ENCODE results near the gene TMEM244.
"Not testable (repeated sequence)": the region's sequence is repeated elsewhere in the genome, so short reads cannot be mapped to it uniquely, and the experiment has no call there.

TMEM244 gene

DNA sequence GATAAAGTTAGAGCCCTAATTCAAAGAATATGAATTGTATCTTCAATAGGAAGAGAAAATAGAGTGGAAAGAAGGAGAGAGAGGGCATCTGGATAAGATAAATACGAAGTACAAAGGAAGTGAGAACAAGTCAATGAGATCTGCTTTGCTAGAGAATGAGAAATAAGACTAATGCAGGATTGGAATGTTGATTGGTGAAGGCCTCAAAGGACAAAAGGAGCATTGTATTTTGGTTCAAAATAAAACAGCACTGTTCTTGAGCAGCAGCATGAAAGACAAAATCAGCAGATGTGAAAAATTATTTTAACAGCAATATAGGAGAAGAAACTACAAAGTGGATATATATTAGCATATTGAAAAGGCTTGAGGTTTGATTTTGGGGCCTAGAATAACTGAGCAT is 5.1 kb upstream of the TMEM244 start:
- DNase-seq, result no peak

DNA sequence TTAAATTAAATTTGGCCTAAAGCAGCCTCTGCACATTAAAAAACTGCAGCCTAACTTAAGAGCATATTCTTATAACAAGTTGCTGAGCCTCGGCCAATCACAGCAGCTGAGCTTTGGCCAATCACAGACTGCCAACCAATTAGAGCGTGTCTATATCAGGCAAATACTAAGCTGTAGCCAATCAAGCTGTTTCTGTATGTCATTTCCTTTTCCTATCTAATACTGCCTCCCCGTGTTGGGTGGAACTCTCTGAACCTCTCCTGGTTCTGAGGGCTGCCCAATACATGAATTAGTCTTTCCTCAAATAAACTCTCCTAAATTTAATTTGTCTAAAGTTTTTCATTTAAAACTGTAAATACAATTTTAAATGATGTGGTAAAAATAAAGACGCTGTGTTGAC is 3.9 kb upstream of the TMEM244 start:
- no peak for DNase-seq

DNA sequence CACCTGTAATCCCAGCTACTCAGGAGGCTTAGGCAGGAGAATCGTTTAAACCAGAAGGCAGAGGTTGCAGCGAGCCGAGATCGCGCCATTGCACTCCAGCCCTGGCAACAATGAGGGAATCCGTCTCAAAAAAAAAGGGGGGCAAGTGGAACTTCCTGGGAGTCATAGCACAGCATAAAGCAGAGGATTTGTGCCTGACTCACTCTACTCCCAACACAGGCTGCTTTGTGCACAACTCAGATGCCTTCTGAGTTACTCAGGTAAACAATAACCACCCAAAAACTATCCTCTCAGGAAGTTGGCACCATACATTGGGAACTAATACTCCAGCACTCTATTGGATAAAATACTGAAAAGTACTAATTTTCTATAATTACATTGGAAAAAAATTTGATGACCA is 2.5 kb upstream of the TMEM244 start:
- no peak for DNase-seq

DNA sequence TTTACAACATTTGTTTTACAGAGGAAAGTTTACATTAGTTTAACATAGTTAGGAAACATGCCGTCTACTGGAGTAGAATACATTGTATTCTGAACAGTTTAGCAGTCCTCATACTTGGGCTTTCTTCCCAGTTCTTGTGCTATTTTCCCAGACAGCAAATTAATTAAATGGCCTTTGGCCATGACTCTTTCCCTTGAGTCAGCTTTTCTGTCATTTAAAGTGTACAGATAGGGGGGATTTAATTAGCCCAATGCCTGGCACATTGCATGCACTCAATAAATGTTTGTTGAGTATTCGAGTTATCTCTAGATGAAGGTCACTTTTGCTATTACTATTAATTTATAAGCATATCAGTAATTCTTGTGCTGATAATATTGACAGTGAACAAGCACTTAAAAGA is 1.6 kb downstream of the TMEM244 start:
- no peak for DNase-seq

DNA sequence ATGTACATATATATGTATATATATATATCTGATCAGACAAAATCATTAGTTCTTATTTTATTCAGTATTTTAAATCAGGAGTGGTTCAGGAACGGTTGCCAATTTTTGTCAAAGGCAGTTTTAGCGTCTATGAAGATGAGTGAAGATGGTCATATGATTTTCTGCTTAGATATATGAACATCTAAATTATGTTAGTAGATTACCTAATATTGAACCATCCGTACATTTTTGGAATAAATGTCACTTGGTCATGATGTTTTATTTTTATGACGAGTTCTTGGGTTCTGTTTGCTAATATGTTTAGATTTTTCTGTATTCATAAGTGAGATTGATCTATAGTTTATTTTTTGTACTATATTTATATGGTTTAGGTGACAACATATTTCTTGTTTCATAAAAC is 3.3 kb downstream of the TMEM244 start:
- no peak for DNase-seq

DNA sequence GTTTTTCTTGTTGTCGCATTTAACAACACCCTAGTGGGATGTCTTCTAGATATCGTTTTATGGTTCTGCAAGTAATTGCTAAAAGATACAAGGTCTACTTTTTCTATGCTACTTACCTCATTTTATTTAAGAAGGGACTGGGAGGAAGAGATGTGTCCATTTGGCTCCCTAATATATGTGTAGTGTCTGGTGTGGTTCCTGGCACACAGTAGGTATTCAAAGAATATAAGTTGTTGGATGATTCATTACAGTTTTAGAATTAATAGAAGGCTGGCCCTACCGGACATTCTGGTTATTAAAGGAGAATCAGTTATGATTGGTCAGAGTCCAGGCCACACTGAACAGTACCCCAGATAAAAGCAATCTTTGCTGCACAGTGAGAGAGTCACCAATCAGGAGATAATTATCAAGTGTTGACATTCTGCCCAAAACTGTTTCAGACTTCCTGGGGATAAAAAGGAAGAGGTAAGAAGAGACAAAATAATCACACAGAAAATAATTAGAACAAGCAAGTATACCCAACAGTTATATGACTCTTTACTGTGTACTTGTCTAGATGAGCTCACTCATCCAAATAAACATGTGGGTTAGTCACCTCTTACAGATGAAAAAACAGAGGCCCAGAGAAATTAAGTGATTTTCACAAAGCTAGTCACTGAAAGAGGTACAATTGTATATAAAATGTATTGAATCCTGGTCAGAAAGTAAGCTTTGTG is 7.0 kb downstream of the TMEM244 start:
- DNase-seq, result no peak

DNA sequence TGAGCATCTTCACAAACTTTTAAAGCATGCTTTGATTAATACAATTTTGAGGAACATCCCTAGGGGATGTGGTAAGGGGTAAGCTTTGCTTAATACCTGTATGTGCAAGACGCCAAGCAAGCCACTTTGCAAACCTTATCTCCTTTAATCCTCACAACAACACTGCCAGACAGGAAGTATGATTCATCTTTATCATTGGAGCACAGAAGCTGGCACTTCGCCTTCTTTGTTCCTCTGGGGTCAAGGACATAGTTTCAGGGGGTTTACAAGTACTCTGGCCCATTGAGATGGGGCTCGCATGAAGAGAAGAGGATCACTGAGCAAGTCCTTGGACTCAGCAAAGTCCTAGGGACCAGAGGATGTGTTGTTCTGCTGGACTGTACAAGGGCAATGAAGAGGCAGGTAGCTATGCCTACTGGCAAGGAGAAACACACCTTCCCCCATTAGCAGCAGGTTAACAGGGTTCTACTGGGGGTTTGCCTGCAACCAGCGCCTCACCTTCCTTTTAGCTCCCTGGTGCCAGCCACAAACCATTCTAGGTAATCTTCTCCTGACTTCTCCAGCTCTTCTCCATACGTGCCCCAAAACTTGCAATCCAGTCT is 8.8 kb downstream of the TMEM244 start:
- no peak for DNase-seq

DNA sequence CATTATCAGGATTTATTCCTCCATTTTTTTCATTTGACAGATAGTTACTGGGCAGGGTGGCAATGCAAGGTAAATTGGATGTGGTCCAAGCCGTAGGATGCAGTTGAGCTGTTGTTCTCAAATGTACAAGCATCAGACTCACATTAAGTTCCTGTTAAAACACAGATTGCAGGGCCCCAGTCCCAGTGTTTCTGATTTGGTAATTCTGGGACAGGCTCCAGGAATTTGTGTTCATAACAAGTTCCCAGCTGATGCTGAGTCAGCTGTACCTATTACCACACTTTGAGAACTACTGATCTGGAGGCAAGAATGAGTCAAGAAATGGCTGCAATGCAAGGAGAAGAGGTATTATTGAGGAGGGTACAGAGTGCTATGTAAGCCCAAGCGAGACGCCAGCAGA is 11.7 kb downstream of the TMEM244 start:
- no peak for DNase-seq

DNA sequence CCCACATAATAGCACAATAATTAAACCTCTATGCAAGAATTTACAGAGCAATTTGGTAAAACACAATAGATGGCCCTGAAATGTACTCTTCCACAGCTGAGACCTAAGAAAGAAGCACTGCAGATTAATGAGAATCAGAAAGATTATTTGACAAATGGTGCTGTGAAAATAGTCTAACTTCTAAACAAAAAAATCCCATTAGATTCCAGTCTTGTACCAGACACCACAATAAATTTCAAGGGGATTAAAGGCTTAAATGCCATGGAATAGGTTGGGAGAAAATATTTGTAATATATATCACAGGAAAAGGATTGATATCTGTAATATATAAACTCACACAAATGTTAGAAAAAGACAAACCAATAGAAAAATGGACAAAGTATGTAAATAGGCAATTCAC is 14.4 kb downstream of the TMEM244 start:
- DNase-seq, result no peak

DNA sequence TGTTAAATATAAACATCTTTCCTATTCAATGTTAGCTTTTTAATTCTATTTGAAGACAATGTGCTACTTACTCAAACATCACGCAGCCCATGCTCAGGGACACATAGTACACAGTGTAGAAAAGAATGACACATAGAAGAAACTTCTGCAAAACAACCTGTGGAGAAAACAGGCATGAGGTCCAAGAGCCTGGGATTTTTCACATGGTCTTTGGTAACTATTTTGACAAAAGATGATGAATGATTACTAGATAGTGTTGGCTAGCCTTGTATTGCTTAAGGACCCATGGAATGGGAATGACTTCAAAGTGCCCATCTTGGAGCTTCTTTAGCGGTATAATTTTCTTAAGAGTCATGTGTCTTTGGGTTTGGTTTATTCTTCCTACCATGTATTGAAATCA is 15.4 kb downstream of the TMEM244 start:
- no peak for DNase-seq

DNA sequence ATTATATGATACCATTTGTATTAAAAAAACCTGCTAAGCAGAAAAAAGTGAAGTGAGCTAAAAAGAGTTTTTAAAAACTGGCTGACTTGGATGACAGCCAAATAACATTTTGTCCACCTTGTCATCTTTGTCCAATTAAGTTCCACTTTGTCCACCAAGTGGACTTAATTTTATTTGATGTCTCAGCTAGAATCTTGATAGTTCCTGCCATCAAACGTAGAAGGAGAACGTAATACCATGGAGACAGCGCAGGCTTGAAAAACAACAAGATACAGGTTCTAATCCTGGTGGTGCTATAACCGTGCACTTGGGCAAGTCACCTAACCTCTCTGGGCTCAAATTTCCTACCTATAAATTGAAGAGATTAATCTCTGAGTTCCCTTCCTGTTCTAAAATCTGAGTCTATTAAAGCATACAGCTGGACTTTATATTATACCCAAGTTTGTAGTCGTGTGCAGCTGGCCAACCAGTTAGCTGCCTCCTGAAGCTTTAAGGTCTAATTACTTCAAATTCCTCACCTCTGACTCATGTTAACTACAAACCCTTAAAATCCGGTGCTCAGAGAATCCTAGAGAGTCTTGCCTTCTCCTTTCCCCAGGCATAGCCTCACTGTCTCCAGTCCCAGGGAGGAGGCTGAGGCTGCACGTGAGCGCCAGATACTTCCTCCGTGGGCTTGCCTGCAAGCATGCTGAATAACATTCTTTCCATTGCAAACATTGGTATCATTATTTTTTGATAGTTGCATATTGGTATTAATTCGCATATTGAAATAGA is 16.8 kb downstream of the TMEM244 start:
- no peak for DNase-seq

DNA sequence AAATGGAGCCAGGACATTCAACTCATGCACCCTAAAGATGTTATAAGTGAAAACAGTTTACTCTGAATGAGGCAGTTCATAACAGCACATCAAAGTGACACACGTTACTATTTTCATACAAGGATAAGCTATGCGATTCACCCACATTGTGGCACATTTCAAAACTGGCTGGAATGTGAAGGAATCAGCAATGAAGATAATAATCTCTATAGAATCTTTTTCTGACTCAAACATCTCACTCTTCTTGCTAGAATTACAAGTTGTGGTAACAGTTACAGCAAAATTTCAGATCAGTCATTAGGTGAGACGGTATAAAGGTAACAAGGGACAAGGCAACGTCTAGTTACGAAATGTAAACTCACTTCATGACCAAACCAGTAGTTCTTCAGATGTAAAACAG is 17.5 kb downstream of the TMEM244 start:
- no peak for DNase-seq

DNA sequence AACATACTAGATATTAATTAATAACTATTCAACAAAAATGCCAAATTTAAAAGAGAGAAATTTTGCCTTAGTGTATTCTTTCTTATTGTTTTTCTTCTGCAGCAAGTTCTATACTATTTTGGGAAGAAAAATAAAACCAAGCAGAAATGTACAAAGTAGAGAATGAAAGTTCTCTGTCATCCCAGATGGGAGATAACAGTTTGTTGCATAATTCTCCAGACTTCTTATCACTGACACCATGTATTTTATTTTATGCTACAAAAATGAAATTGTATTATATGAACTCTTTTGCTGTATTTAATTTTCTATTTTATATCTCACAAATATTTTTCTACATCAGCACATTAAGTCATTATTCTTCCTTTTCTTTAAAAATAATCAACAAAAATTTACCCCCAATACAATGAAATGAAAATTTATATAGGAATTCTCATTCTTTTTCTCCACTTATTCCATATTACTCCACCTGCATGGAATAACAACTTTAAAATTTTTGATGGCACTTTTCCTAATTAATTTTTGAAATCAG is 18.2 kb downstream of the TMEM244 start:
- no peak for DNase-seq

DNA sequence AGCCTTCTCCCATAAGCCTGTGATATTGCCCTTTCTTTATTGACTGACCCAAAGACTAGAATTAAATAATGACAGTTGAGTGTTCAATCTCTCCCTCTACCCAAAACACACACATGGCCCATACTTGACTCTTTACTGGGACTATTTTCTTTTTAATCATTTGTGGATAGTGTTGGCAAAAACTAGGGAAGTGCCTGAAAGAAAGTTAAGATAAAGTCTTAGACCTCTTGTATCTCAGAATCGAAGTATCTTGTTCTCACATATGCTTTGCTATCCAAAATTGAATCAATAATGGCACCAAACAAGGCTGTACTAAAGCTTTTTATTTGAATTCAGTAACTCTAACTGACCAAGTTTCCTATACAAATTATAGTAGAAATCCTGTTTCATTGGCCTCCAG is 19.0 kb downstream of the TMEM244 start:
- DNase-seq, result no peak

DNA sequence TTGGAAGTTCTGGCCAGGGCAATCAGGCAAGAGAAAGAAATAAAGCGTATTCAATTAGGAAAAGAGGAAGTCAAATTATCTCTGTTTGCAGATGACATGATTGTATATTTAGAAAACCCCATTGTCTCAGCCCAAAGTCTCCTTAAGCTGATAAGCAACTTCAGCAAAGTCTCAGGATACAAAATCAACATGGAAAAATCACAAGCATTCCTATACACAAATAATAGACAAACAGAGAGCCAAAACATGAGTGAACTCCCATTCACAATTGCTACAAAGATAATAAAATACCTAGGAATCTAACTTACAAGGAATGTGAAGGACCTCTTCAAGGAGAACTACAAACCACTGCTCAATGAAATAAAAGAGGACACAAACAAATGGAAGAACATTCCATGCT is 21.6 kb downstream of the TMEM244 start:
- not testable (repeated sequence) for DNase-seq

DNA sequence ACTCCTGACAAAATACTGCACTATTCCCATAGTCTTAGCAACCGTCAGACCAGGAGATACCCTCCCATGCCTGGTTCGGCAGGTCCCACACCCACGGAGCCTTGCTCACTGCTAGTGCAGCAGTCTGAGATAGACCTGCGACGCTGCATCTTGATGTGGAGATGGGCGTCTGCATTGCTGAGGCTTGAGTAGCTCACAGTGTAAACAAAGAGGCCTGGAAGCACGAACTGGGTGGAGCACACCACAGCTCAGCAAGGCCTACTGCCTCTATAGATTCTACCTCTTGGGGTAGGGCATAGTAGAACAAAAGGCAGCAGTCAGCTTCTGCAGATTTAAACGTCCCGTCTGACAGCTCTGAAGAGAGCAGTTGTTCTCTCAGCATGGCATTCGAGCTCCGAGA is 25.4 kb downstream of the TMEM244 start:
- DNase-seq, result no peak

DNA sequence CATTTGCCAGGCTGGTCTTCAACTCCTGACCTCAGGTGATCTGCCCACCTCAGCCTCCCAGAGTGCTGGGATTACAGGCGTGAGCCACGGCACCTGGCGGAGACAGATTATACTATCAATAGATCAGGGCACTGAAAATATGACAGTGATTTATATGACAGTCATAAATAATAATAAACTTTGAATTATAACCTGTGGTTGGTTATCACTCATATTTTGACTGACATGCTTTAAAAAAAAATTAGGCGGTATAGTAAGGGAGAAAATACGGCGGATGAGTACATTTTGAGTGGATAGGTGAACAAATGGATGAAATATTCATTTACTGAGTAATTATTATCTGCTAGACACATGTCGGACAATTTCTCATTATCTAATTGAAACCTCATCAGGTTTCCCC is 28.8 kb downstream of the TMEM244 start:
- DNase-seq, result no peak

DNA sequence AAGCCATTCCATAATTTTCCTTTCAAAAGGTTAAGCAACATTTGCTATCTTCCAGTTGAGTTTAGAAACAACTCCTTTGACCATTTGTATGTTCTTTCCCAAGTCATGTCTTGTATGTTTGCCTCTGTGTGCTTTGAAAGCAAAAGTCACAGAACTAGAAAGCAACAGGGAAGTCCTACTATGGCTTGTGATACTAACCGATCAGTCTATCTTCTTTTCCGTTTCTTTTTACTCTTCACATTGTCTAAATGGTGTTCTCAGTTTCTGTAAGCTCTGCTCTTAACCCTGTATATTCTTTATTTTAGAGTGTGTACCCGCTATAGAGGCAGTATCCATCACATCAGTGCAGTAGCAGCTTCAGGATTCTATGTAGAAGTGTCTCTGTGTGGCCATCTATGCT is 32.9 kb downstream of the TMEM244 start:
- no peak for DNase-seq

DNA sequence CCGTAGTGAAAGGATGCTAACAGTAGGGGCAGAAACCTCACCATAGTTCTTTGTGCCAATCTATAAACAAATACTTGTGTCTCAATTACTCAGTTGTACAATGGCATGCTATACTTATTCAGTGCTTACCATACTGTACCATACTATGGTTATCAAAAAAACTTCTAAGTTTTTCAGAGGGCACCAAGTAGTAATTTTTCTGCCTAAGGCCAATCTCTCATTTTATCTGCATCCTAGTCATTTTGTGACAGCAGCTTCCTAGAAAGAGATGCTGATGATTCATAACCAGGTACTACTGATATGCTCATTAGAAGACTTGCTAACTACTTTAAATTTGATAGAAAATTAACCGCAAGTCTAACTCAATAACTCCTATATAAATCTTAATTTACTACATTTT is 42.9 kb downstream of the TMEM244 start:
- no peak for DNase-seq

DNA sequence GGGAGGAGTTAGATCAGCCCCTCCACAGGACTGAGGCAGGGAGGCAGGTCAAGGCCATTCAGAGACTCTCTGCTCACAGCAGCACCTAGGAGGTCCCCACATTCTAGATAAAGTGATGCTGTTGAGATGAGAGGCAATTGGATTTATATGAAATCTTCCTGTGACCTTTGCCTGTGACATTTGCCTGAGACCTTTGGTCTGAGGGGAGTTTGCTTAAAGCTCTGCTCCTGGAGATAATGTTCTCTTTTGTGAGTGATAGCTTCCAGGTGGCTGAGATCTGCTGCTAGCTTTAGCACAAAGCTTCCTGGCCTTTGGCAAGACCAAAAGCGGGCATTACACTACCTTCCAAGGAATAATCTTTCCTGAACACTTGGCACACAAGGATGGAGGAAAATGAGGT is 43.3 kb downstream of the TMEM244 start:
- no peak for DNase-seq

DNA sequence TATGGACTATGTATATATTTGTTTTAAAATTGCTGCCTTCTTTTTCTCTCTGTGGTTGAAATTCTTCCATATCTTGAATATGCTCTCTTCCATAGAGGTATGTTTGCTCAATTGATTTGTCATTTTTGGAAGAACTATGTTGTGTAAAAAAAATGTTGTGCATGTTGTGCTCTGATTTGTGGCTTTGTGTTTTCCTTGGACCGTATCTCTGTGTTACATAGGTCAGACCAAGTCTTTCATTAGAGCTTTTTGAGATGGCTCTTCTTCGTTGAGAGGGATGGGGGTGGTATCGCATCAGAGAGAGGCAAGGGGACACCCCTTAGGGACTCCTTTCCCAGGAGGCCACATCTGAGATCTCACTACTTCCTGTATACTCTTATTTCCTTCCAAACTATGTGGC is 43.8 kb downstream of the TMEM244 start:
- no peak for DNase-seq

DNA sequence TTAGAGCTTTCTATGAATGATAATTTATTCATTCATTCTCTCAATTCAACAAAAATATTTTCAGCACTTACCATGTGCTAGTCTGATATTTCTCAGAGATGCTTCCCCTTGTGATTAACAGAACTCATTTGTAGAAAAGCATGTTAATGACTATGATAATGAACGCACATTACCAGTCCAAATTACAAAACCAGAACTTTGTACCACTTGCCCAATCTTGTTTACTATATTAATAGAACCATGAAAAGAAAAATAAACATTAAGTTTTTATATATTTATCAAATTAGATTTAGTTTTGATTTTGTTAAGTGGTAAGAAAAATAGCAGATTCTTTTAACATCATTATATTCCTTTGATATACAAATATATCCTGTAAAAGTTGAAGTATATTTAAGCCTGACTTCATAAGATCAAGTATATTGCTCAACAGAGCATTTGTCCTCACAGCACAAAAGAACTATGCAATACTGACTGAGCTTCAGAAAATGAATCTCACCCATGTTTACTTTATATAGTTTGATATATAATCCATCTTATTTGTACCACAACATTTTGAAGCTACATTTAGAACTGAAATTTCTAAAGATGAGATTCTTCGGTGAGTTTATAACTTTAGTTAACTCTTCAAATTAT is 48.9 kb downstream of the TMEM244 start:
- DNase-seq, result no peak

DNA sequence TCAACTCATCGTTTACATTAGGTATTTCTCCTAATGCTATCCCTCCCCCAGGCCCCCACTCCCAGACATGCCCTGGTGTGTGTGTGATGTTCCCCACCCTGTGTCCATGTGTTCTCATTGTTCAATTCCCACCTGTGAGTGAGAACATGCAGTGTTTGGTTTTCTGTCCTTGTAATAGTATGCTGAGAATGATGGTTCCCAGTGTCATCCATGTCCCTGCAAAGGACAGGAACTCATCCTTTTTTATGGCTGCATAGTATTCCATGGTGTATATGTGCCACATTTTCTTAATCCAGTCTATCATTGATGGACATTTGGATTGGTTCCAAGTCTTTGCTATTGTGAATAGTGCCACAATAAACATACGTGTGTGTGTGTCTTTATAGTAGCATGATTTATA is 54.0 kb downstream of the TMEM244 start:
- DNase-seq, result not testable (repeated sequence)

DNA sequence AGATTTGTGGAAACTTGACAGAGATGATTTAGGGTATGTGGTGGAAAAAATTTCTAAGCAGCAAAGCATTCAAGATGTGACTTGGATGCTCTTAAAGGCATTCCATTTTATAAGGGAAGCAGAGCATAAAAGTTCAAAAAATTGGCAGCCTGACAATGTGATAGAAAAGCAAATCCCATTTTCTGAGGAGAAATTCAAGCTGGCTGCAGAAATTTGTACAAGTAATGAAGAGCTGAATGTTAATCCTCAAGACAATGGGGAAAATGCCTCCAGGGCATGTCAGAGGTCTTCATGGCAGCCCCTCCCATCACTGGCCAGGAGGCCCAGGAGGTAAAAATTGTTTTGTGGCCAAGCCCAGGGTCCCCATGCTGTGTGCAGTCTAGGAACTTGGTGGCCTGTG is 58.2 kb downstream of the TMEM244 start:
- DNase-seq, result not testable (repeated sequence)

Measured in DMS79 treated with DMSO at 0.1 percent for 48 hours (cell line).